Glutamatergic neuron (in vitro differentiated cells): Measurements from ENCODE around the gene SLC17A9. TPM values are rescaled to one million over a fixed set of nuclear protein-coding genes. Genes with fewer than 3 reads are reported as not detected.

ENCODE experiments used
- DNase-seq: peaks from one replicate; pipeline ENCODE4 v3.0.0; 2022
- H3K27ac Mint-ChIP-seq: one replicate; pipeline ENCODE4 v1.8.0; 2020; ENCODE audit warnings: mild to moderate bottlenecking, mixed read lengths, inconsistent platforms; ENCODE audit not compliant: unreplicated experiment
- H3K27me3 Mint-ChIP-seq: one replicate; pipeline ENCODE4 v1.8.0; 2020; ENCODE audit warnings: mild to moderate bottlenecking, moderate library complexity, mixed read lengths, inconsistent platforms; ENCODE audit not compliant: unreplicated experiment
- H3K36me3 Mint-ChIP-seq: one replicate; pipeline ENCODE4 v1.8.0; 2020; ENCODE audit warnings: mild to moderate bottlenecking, mixed read lengths, inconsistent platforms; ENCODE audit not compliant: unreplicated experiment
- H3K4me1 Mint-ChIP-seq: one replicate; pipeline ENCODE4 v1.8.0; 2020; ENCODE audit warnings: mild to moderate bottlenecking, low read depth, mixed read lengths, inconsistent platforms; ENCODE audit not compliant: unreplicated experiment
- H3K4me3 Mint-ChIP-seq: one replicate; pipeline ENCODE4 v1.8.0; 2020; ENCODE audit warnings: mild to moderate bottlenecking, mixed read lengths, inconsistent platforms; ENCODE audit not compliant: unreplicated experiment
- H3K9me3 Mint-ChIP-seq: one replicate; pipeline ENCODE4 v1.8.0; 2020; ENCODE audit warnings: mild to moderate bottlenecking, moderate library complexity, mixed read lengths, inconsistent platforms; ENCODE audit not compliant: unreplicated experiment
- CTCF ChIP-seq: fragments of 200-600 bp; sonication (generic); IDR thresholded peaks from one replicate; pipeline ENCODE4 v1.5.0; 2021; ENCODE audit not compliant: partially characterized antibody, unreplicated experiment
- total RNA-seq: library from RNA; stranded (reverse); fragmentation: NEBNext Ultra II Directional; extraction: Animal tissue kit (Norgen Biotek cat#: 25700); gene quantifications from one replicate; pipeline ENCODE4 v1.2.1, GENCODE V29; 2021; ENCODE audit not compliant: unreplicated experiment

The SLC17A9 gene
- total RNA-seq, 1 donor from 2014 or later, result 1.8 TPM

- H3K36me3 Mint-ChIP-seq, result no peaks in the 10 kb centered on the region
- no peak for DNase-seq
- H3K4me3 Mint-ChIP-seq, result peak overlapping the region; percentile 82
These were observed 35.6 kb upstream of the SLC17A9 start for GRCh38 chr20:62916703-62917476.

GRCh38 chr20:62917720-62918119, 34.8 kb upstream of the SLC17A9 start:
- Mint-ChIP-seq H3K9me3 (peaks cover 5% of the 10 kb centered on the region), H3K36me3 (no peaks in the 10 kb centered on the region), H3K4me3 (peak overlapping the region; percentile 82), H3K27ac (peak overlapping the region; percentile 94), H3K4me1 (peaks cover 66% of the 10 kb centered on the region), H3K27me3 (peaks cover 6% of the 10 kb centered on the region)
- no peak for TF ChIP-seq CTCF
- DNase-seq, result no peak

More at GRCh38 chr20:62916703-62917476, 35.6 kb upstream of the SLC17A9 start:
- Mint-ChIP-seq H3K27ac (peak overlapping the region; percentile 94), H3K4me1 (peaks cover 65% of the 10 kb centered on the region), H3K9me3 (peaks cover 5% of the 10 kb centered on the region), H3K27me3 (peaks cover 6% of the 10 kb centered on the region)
- TF ChIP-seq CTCF, result no peak

- peaks cover 66% of the 10 kb centered on the region for H3K4me1 Mint-ChIP-seq
- peak overlapping the region; percentile 94 for H3K27ac Mint-ChIP-seq
- H3K4me3 Mint-ChIP-seq, result peak overlapping the region; percentile 82
- no peaks in the 10 kb centered on the region for H3K36me3 Mint-ChIP-seq
- H3K9me3 Mint-ChIP-seq, result peaks cover 5% of the 10 kb centered on the region
- no peak for TF ChIP-seq CTCF
- H3K27me3 Mint-ChIP-seq, result peaks cover 4% of the 10 kb centered on the region
- DNase-seq, result no peak
These were observed 34.4 kb upstream of the SLC17A9 start for GRCh38 chr20:62918147-62918546.

GRCh38 chr20:62918831-62919230, 33.7 kb upstream of the SLC17A9 start:
- DNase-seq, result no peak
- H3K4me3 Mint-ChIP-seq, result peak overlapping the region; percentile 63
- peaks cover 66% of the 10 kb centered on the region for H3K4me1 Mint-ChIP-seq
- TF ChIP-seq CTCF, result no peak
- peaks cover 4% of the 10 kb centered on the region for H3K27me3 Mint-ChIP-seq
- H3K27ac Mint-ChIP-seq, result peak overlapping the region; percentile 74
- H3K9me3 Mint-ChIP-seq, result peaks cover 5% of the 10 kb centered on the region
- H3K36me3 Mint-ChIP-seq, result no peaks in the 10 kb centered on the region

GRCh38 chr20:62920039-62920645, 32.4 kb upstream of the SLC17A9 start:
- peak overlapping the region; percentile 88 for H3K27ac Mint-ChIP-seq
- peaks cover 4% of the 10 kb centered on the region for H3K9me3 Mint-ChIP-seq
- peaks cover 70% of the 10 kb centered on the region for H3K4me1 Mint-ChIP-seq
- H3K27me3 Mint-ChIP-seq, result peaks cover under 1% of the 10 kb centered on the region
- H3K4me3 Mint-ChIP-seq, result peak overlapping the region; percentile 75
- no peak for DNase-seq
- no peaks in the 10 kb centered on the region for H3K36me3 Mint-ChIP-seq
- TF ChIP-seq CTCF, result no peak
